Lower lobe of right lung (tissue), 2 donors: Measurements from ENCODE around the gene THAP4. TPM values are rescaled to one million over a fixed set of nuclear protein-coding genes. Genes with fewer than 3 reads are reported as not detected.

Experiments
- ATAC-seq, 2 donors: fragments of 200-7000 bp; cut with Tn5 transposase; one replicate each; pipeline ENCODE4 v1.9.1; 2020 to 2022; ENCODE audit warnings: mild to moderate bottlenecking in 2 of 2, moderate library complexity in 2 of 2
- DNase-seq: peaks from one replicate; pipeline ENCODE4 v3.0.0-alpha.2; 2020
- H3K27ac ChIP-seq: fragments of 200-600 bp; one replicate; pipeline ENCODE4 v1.8.0; 2022
- H3K27me3 ChIP-seq: fragments of 200-600 bp; one replicate; pipeline ENCODE4 v1.8.0; 2022; ENCODE audit warnings: low read depth
- H3K36me3 ChIP-seq: fragments of 200-600 bp; one replicate; pipeline ENCODE4 v1.8.0; 2022; ENCODE audit warnings: mild to moderate bottlenecking
- H3K4me1 ChIP-seq: fragments of 200-600 bp; one replicate; pipeline ENCODE4 v1.8.0; 2022
- H3K4me3 ChIP-seq: fragments of 200-600 bp; one replicate; pipeline ENCODE4 v1.8.0; 2022; ENCODE audit warnings: mild to moderate bottlenecking
- H3K9me3 ChIP-seq: fragments of 200-600 bp; one replicate; pipeline ENCODE4 v1.8.0; 2022
- intact Hi-C: fragments of 100-400 bp; cut with DNase I; formaldehyde crosslinking; loops from one replicate; pipeline ENCODE4 v1.11.0; 2022
- total RNA-seq: library from RNA; stranded (reverse); fragmentation: NEBNext Ultra II Directional; extraction: Animal tissue kit (Norgen Biotek cat#: 25700); gene quantifications from one replicate; pipeline ENCODE4 v1.2.1, GENCODE V29; 2021
- TF ChIP-seq, protein P1 (sequence below): fragments of 200-600 bp; IDR thresholded peaks from one replicate; pipeline ENCODE4 v1.8.0; 2022; ENCODE audit warnings: antibody characterized with exemption, mild to moderate bottlenecking
- donor health status: DM: no; HTN: yes; CAD: no; lungs with severe emphysema.

THAP4 gene
- total RNA-seq, 1 donor from 2014 or later, result 39.8 TPM

- H3K9me3 ChIP-seq, result no peaks in the 10 kb centered on the region
- no peak overlapping the region for H3K4me3 ChIP-seq
- DNase-seq, result no peak
- no peaks in the 10 kb centered on the region for H3K27me3 ChIP-seq
- intact Hi-C loops, result no loop called here
- TF ChIP-seq, protein P1, sequence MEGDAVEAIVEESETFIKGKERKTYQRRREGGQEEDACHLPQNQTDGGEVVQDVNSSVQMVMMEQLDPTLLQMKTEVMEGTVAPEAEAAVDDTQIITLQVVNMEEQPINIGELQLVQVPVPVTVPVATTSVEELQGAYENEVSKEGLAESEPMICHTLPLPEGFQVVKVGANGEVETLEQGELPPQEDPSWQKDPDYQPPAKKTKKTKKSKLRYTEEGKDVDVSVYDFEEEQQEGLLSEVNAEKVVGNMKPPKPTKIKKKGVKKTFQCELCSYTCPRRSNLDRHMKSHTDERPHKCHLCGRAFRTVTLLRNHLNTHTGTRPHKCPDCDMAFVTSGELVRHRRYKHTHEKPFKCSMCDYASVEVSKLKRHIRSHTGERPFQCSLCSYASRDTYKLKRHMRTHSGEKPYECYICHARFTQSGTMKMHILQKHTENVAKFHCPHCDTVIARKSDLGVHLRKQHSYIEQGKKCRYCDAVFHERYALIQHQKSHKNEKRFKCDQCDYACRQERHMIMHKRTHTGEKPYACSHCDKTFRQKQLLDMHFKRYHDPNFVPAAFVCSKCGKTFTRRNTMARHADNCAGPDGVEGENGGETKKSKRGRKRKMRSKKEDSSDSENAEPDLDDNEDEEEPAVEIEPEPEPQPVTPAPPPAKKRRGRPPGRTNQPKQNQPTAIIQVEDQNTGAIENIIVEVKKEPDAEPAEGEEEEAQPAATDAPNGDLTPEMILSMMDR, result no peak
- H3K4me1 ChIP-seq, result no peaks in the 10 kb centered on the region
- peaks cover 83% of the 10 kb centered on the region for H3K36me3 ChIP-seq
- ATAC-seq, result no peak
- no peak overlapping the region for H3K27ac ChIP-seq
These were observed 36.3 kb upstream of the THAP4 start for GRCh38 chr2:241673189-241673663.

- TF ChIP-seq, protein P1, result no peak
- Histone ChIP-seq H3K9me3 (no peaks in the 10 kb centered on the region), H3K4me1 (no peaks in the 10 kb centered on the region), H3K27ac (no peak overlapping the region), H3K4me3 (no peak overlapping the region), H3K36me3 (peaks cover 83% of the 10 kb centered on the region), H3K27me3 (no peaks in the 10 kb centered on the region)
- intact Hi-C loops, result no loop called here
- DNase-seq (no peak), ATAC-seq (no peak)
These were observed 35.6 kb upstream of the THAP4 start for GRCh38 chr2:241672243-241673188.

GRCh38 chr2:241671457-241672240 is 34.7 kb upstream of the THAP4 start:
- Histone ChIP-seq H3K4me1 (no peaks in the 10 kb centered on the region), H3K27ac (no peak overlapping the region), H3K27me3 (no peaks in the 10 kb centered on the region), H3K4me3 (no peak overlapping the region), H3K9me3 (no peaks in the 10 kb centered on the region), H3K36me3 (peaks cover 83% of the 10 kb centered on the region)
- ATAC-seq, result no peak
- TF ChIP-seq, protein P1, result no peak
- DNase-seq, result no peak
- intact Hi-C loops, result no loop called here

GRCh38 chr2:241670333-241671110 is 33.6 kb upstream of the THAP4 start:
- Histone ChIP-seq H3K36me3 (peaks cover 80% of the 10 kb centered on the region), H3K9me3 (no peaks in the 10 kb centered on the region), H3K4me3 (no peak overlapping the region), H3K4me1 (no peaks in the 10 kb centered on the region), H3K27me3 (no peaks in the 10 kb centered on the region), H3K27ac (no peak overlapping the region)
- no peak for DNase-seq
- intact Hi-C loops, result no loop called here
- ATAC-seq, result no peak
- TF ChIP-seq, protein P1, result no peak

- DNase-seq, result no peak
- H3K4me1 ChIP-seq, result no peaks in the 10 kb centered on the region
- H3K27me3 ChIP-seq, result no peaks in the 10 kb centered on the region
- H3K27ac ChIP-seq, result no peak overlapping the region
- no peaks in the 10 kb centered on the region for H3K9me3 ChIP-seq
- no peak overlapping the region for H3K4me3 ChIP-seq
- TF ChIP-seq, protein P1, result no peak
- peaks cover 79% of the 10 kb centered on the region for H3K36me3 ChIP-seq
- intact Hi-C loops, result no loop called here
- ATAC-seq, result no peak
These were observed 31.9 kb upstream of the THAP4 start for GRCh38 chr2:241668839-241669238.
